Parathyroid adenoma (tissue), 2 donors: Measurements from ENCODE around the gene MRGPRD.

Experiments
- H2AFZ ChIP-seq: fragments of 300-600 bp; sonication (generic); one replicate; pipeline ENCODE4 v1.7.0; 2017; ENCODE audit warnings: antibody characterized with exemption, mild to moderate bottlenecking
- H3K27ac ChIP-seq: fragments of 300-600 bp; sonication (generic); one replicate; pipeline ENCODE4 v1.7.0; 2017
- H3K27me3 ChIP-seq: fragments of 300-600 bp; sonication (generic); one replicate; pipeline ENCODE4 v1.7.0; 2017; ENCODE audit warnings: low read length; ENCODE audit not compliant: control insufficient read depth, insufficient read depth
- H3K36me3 ChIP-seq: fragments of 300-600 bp; sonication (generic); one replicate; pipeline ENCODE4 v1.7.0; 2017; ENCODE audit warnings: low read length; ENCODE audit not compliant: control insufficient read depth, insufficient read depth
- H3K4me1 ChIP-seq: fragments of 300-600 bp; sonication (generic); one replicate; pipeline ENCODE4 v1.7.0; 2017; ENCODE audit warnings: control low read depth
- H3K4me2 ChIP-seq: fragments of 300-600 bp; sonication (generic); one replicate; pipeline ENCODE4 v1.7.0; 2017; ENCODE audit warnings: low read length
- H3K4me3 ChIP-seq: fragments of 300-600 bp; sonication (generic); one replicate; pipeline ENCODE4 v1.7.0; 2017; ENCODE audit warnings: low read depth, low read length
- H3K79me2 ChIP-seq: fragments of 300-600 bp; sonication (generic); one replicate; pipeline ENCODE4 v1.7.0; 2017; ENCODE audit warnings: control low read depth
- H3K9ac ChIP-seq: fragments of 300-600 bp; sonication (generic); one replicate; pipeline ENCODE4 v1.7.0; 2017; ENCODE audit warnings: mild to moderate bottlenecking
- H3K9me3 ChIP-seq: fragments of 300-600 bp; sonication (generic); one replicate; pipeline ENCODE4 v1.7.0; 2017; ENCODE audit warnings: low read length; ENCODE audit not compliant: control insufficient read depth
- TF ChIP-seq, protein P1 (sequence below): fragments of 300-600 bp; sonication (generic); IDR thresholded peaks from one replicate; pipeline ENCODE4 v1.7.0; 2017; ENCODE audit warnings: antibody characterized with exemption, mild to moderate bottlenecking
- donor health status: primary hyperparathyroidism.

Gene MRGPRD

DNA sequence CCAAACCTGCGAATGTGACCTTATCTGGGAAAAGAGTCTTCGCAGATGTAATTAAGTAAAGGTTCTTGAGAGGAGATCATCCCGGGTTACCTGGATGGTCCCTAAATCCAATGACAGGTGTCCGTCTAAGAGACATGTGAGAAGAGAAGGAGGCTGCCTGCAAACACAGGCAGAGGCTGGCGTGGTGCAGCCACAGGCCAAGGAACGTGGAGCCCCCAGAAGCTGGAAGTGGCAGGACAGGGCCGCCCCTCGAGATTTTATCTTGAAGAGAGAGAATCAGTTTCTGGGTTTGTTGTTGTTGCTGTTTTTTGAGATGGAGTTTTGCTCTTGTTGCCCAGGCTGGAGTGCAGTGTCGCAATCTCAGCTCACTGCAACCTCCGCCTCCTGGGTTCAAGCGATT lies 33.6 kb downstream of the MRGPRD start:
- no peak overlapping the region for H3K4me3 ChIP-seq
- H2AFZ ChIP-seq, result no peak overlapping the region
- no peaks in the 10 kb centered on the region for H3K9me3 ChIP-seq
- no peaks in the 10 kb centered on the region for H3K79me2 ChIP-seq
- no peak overlapping the region for H3K27ac ChIP-seq
- H3K4me1 ChIP-seq, result no peaks in the 10 kb centered on the region
- H3K9ac ChIP-seq, result no peak overlapping the region
- H3K36me3 ChIP-seq, result no peaks in the 10 kb centered on the region
- no peaks in the 10 kb centered on the region for H3K27me3 ChIP-seq
- H3K4me2 ChIP-seq, result no peak overlapping the region
- TF ChIP-seq, protein P1, sequence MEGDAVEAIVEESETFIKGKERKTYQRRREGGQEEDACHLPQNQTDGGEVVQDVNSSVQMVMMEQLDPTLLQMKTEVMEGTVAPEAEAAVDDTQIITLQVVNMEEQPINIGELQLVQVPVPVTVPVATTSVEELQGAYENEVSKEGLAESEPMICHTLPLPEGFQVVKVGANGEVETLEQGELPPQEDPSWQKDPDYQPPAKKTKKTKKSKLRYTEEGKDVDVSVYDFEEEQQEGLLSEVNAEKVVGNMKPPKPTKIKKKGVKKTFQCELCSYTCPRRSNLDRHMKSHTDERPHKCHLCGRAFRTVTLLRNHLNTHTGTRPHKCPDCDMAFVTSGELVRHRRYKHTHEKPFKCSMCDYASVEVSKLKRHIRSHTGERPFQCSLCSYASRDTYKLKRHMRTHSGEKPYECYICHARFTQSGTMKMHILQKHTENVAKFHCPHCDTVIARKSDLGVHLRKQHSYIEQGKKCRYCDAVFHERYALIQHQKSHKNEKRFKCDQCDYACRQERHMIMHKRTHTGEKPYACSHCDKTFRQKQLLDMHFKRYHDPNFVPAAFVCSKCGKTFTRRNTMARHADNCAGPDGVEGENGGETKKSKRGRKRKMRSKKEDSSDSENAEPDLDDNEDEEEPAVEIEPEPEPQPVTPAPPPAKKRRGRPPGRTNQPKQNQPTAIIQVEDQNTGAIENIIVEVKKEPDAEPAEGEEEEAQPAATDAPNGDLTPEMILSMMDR, result no peak

DNA sequence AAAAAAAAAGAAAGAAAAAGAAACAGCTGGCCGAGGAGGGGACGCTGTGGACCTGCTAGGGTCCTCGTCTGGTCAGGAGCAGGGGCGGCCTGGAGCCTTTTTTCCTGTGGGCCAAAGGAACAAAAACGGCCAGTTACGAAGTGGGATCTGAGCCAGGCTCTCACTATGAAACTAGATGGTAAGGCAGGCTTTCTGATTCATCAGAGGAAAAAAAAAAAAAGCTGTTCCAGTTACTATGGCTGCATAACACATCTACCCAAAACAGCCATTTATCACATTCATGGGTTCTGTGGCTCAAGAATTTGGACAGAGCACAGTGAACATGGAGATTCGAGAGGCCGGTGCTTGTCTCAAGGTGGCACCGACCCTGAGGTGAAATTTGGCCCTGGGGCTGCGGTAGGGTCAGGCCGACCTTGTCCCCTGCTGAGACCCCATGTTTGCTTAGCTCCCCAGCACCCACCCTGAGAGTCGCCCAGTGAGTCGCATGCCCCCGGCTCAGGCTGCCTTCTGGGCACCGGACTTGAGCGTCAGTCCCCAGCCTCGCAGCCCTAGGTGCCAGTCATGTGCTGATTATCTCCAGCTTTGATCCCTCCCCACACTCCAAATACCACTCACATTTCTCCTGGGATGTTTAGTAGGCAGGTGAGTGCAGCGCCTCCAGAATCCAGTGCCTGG lies 34.2 kb downstream of the MRGPRD start:
- Histone ChIP-seq H3K79me2 (no peaks in the 10 kb centered on the region), H3K9ac (no peak overlapping the region), H2AFZ (no peak overlapping the region), H3K4me3 (no peak overlapping the region), H3K27me3 (no peaks in the 10 kb centered on the region), H3K9me3 (no peaks in the 10 kb centered on the region), H3K27ac (no peak overlapping the region), H3K4me2 (no peak overlapping the region), H3K4me1 (no peaks in the 10 kb centered on the region), H3K36me3 (no peaks in the 10 kb centered on the region)
- TF ChIP-seq, protein P1, result no peak

DNA sequence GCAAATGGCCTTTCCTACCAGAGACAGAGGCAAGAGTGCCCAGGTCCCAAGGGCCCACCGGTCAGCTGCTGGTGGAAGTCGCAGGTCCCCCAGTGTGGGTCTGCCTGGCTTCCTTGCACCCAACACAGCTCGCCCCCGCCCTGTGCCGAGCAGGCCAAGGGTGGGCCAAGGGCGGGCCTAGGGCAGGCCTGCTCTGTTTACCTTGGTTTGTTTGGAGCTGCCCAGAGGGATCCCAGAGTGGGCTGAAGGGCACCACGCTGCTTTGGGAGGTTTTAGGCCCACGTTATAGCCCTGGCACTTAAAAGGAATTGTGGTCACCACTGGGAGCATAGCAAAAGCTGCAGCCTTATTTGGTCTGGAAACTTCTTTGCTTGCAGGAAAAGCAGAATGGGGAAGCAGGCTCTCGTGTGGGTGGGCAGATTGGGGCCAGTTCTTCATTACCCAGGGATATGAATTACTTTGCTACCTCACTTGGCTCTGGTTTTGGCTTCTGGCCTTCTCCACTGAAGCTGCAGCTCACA lies 38.0 kb downstream of the MRGPRD start:
- Histone ChIP-seq H3K9ac (no peak overlapping the region), H2AFZ (no peak overlapping the region)
- TF ChIP-seq, protein P1, result no peak

DNA sequence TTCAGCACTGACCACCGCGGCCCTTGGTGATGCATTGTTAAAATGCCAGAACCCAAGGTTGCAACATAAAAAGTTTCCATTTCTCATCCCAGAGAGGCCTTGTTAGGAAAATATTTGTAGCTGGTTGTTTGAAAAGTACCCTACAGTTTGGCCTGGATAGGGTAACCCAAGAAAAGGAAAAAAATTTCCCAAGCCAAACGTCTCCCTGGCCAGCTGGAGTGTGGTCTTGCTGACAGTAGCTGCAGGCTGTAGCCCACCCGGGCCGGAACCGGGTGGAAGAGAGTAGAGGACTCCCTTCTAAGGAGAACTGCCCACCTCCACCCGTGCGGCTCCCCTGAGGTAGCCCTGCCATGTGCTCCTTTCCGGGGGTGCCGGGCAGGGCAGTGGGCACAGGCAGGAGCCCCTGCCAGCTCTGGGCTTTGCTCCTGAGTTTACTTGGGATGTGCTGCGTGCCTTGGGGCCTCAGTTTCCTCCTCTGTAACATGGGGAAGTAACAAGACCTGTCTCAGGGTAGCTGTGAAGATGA lies 38.6 kb downstream of the MRGPRD start:
- no peaks in the 10 kb centered on the region for H3K4me1 ChIP-seq
- no peaks in the 10 kb centered on the region for H3K9me3 ChIP-seq
- no peak overlapping the region for H3K9ac ChIP-seq
- H3K36me3 ChIP-seq, result no peaks in the 10 kb centered on the region
- no peak overlapping the region for H2AFZ ChIP-seq
- H3K4me2 ChIP-seq, result no peak overlapping the region
- no peaks in the 10 kb centered on the region for H3K79me2 ChIP-seq
- TF ChIP-seq, protein P1, result no peak
- no peak overlapping the region for H3K4me3 ChIP-seq
- no peak overlapping the region for H3K27ac ChIP-seq
- H3K27me3 ChIP-seq, result no peaks in the 10 kb centered on the region

More for the DNA sequence above, 38.0 kb downstream of the MRGPRD start:
- H3K36me3 ChIP-seq, result no peaks in the 10 kb centered on the region
- H3K4me3 ChIP-seq, result no peak overlapping the region
- H3K4me2 ChIP-seq, result no peak overlapping the region
- no peak overlapping the region for H3K27ac ChIP-seq
- no peaks in the 10 kb centered on the region for H3K27me3 ChIP-seq
- no peaks in the 10 kb centered on the region for H3K79me2 ChIP-seq
- H3K9me3 ChIP-seq, result no peaks in the 10 kb centered on the region
- H3K4me1 ChIP-seq, result no peaks in the 10 kb centered on the region
